Stimulated activated naive CD8-positive, alpha-beta T cell treated with anti-CD3 and anti-CD28 coated beads, Interleukin-15, Interleukin-2, amounts not matched to agents 100 ng/mL and 50 ng/mL, for 24 hours (primary cell): ENCODE measurements around the gene KATNB1.

Source experiments
- H3K27ac Mint-ChIP-seq: one replicate; pipeline ENCODE4 v1.8.0; 2021; ENCODE audit warnings: mild to moderate bottlenecking, mixed read lengths
- H3K27me3 Mint-ChIP-seq: one replicate; pipeline ENCODE4 v1.8.0; 2021; ENCODE audit warnings: mixed read lengths
- H3K36me3 Mint-ChIP-seq: one replicate; pipeline ENCODE4 v1.8.0; 2021; ENCODE audit warnings: low read depth, mixed read lengths
- H3K4me1 Mint-ChIP-seq: one replicate; pipeline ENCODE4 v1.8.0; 2021; ENCODE audit warnings: low read depth, mixed read lengths
- H3K4me3 Mint-ChIP-seq: one replicate; pipeline ENCODE4 v1.8.0; 2021; ENCODE audit warnings: mild to moderate bottlenecking, mixed read lengths
- H3K9me3 Mint-ChIP-seq: one replicate; pipeline ENCODE4 v1.8.0; 2021; ENCODE audit warnings: mixed read lengths

Gene KATNB1

GRCh38 chr16:57759541-57760356 lies 24.2 kb downstream of the KATNB1 start:
- Mint-ChIP-seq H3K36me3 (peaks cover 6% of the 10 kb centered on the region), H3K4me3 (no peak overlapping the region), H3K9me3 (no peaks in the 10 kb centered on the region), H3K4me1 (no peaks in the 10 kb centered on the region), H3K27ac (no peak overlapping the region), H3K27me3 (no peaks in the 10 kb centered on the region)

DNA sequence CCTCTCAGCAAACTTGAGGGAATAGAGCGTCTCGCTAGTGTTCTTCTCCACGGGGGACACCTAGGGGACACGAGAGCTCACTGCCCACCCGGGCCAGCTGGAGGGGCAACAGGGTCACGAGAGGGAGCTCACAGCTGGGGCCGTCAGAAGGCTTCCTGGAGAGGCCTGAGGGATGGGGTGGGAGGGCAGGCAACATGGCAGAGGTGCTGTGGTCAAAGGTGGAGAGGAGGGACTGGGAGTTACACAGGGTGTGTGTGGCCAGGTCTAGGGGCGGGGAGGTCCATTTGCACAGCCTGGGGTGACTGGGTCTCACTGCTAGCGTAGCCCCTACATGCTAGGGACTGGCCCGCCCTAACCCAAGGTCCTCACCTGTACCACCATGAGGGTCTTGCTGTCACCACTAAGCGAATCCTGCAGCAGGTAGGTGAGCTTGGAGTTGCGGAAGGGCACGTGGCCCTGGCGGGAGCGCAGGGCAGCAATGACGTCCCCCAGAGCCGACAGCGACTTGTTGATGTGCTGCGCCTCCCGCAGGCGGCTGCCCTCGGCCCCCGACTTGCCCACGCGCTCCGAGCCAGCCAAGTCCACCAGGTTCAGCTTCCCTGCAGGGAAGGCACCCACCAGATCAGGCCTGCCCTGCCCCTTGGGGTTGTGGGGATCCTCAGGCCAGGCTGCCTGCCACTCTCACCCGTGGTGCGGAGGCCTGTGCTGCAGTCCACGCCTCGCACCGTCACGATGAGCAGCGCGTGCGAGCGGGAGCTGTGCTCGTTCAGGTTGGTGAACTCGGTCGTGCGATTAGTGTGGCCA lies 25.0 kb downstream of the KATNB1 start:
- no peak overlapping the region for H3K27ac Mint-ChIP-seq
- no peaks in the 10 kb centered on the region for H3K27me3 Mint-ChIP-seq
- H3K4me1 Mint-ChIP-seq = no peaks in the 10 kb centered on the region
- H3K36me3 Mint-ChIP-seq = peaks cover 6% of the 10 kb centered on the region
- H3K9me3 Mint-ChIP-seq = no peaks in the 10 kb centered on the region
- H3K4me3 Mint-ChIP-seq = no peak overlapping the region

GRCh38 chr16:57761301-57761700 lies 25.7 kb downstream of the KATNB1 start:
- Mint-ChIP-seq H3K36me3 (peaks cover under 1% of the 10 kb centered on the region), H3K4me1 (no peaks in the 10 kb centered on the region), H3K27ac (peak overlapping the region; percentile 53), H3K4me3 (no peak overlapping the region), H3K27me3 (no peaks in the 10 kb centered on the region), H3K9me3 (no peaks in the 10 kb centered on the region)

DNA sequence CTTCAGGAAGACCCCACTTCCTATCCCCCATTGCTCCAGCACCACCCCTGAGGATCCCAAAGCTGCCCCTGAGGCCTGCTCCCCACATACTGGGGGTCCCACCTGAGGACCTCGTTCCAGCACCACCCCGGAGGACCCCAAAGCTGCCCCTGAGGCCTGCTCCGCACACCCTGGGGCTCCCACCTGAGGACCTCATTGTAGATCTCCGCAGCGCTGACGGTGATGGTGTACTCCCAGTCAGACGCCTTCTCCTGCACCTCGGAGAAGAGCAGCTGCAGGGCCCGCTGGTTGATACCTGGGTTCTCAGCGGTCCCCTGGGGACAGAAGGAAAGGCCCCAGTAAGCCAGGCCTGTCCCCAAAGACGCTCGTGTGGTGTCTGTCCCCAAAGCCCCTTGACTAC lies 26.4 kb downstream of the KATNB1 start:
- H3K4me1 Mint-ChIP-seq = no peaks in the 10 kb centered on the region
- H3K4me3 Mint-ChIP-seq = no peak overlapping the region
- H3K27me3 Mint-ChIP-seq = no peaks in the 10 kb centered on the region
- no peak overlapping the region for H3K27ac Mint-ChIP-seq
- no peaks in the 10 kb centered on the region for H3K36me3 Mint-ChIP-seq
- H3K9me3 Mint-ChIP-seq = no peaks in the 10 kb centered on the region

DNA sequence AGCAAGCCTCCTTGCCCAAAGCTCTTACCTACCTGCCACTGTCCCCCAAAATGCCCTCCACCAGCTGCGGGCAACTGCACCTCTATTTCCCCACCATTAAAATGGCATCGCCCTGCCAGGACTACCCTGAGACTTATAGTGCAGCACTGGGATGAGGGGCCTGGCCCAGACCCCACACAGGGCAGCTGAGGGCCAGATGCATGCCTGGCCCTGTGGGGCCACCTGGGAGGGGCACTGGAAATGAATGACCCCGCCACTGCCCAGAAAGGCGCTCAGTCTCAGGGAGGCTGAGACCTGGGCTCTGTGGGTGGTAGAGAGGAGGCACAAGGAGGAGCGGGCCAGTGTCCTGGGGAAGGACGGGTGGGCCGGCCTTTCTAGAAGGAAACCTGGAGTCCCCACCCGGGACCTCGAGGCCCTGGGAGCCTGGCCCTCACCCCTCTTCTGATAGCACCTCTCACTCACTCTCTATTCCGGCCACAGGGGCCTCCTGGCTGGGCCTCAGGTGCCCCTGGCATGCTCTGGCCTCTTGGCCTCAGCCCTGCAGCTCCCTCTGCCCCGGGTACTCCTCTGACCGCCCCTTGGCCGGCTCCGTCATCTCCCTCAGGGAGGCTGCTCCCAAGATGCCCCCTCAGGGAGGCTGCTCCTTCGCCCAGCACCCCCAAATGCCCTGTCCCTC lies 26.9 kb downstream of the KATNB1 start:
- H3K27me3 Mint-ChIP-seq = no peaks in the 10 kb centered on the region
- H3K4me3 Mint-ChIP-seq = no peak overlapping the region
- no peaks in the 10 kb centered on the region for H3K4me1 Mint-ChIP-seq
- no peak overlapping the region for H3K27ac Mint-ChIP-seq
- no peaks in the 10 kb centered on the region for H3K9me3 Mint-ChIP-seq
- no peaks in the 10 kb centered on the region for H3K36me3 Mint-ChIP-seq

GRCh38 chr16:57763285-57764005 lies 27.9 kb downstream of the KATNB1 start:
- no peak overlapping the region for H3K4me3 Mint-ChIP-seq
- H3K4me1 Mint-ChIP-seq = no peaks in the 10 kb centered on the region
- H3K36me3 Mint-ChIP-seq = no peaks in the 10 kb centered on the region
- no peak overlapping the region for H3K27ac Mint-ChIP-seq
- H3K9me3 Mint-ChIP-seq = no peaks in the 10 kb centered on the region
- H3K27me3 Mint-ChIP-seq = no peaks in the 10 kb centered on the region

DNA sequence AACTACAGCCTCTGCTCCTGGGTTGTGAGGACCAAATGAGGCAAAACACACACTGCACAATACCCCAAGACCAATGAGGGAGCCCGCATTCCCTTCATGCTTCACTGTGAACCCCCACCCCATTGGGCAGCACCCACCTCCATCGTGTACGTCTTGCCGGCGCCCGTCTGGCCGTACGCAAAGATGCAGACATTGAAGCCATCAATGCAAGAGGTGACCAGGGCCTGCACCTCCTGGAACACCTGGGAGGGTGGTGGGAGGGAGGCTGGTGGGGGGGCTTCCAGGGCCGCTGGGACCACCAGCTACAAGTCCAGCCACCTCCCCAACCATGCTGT lies 28.4 kb downstream of the KATNB1 start:
- Mint-ChIP-seq H3K27ac (no peak overlapping the region), H3K4me3 (no peak overlapping the region), H3K36me3 (no peaks in the 10 kb centered on the region), H3K9me3 (no peaks in the 10 kb centered on the region), H3K4me1 (no peaks in the 10 kb centered on the region), H3K27me3 (no peaks in the 10 kb centered on the region)

DNA sequence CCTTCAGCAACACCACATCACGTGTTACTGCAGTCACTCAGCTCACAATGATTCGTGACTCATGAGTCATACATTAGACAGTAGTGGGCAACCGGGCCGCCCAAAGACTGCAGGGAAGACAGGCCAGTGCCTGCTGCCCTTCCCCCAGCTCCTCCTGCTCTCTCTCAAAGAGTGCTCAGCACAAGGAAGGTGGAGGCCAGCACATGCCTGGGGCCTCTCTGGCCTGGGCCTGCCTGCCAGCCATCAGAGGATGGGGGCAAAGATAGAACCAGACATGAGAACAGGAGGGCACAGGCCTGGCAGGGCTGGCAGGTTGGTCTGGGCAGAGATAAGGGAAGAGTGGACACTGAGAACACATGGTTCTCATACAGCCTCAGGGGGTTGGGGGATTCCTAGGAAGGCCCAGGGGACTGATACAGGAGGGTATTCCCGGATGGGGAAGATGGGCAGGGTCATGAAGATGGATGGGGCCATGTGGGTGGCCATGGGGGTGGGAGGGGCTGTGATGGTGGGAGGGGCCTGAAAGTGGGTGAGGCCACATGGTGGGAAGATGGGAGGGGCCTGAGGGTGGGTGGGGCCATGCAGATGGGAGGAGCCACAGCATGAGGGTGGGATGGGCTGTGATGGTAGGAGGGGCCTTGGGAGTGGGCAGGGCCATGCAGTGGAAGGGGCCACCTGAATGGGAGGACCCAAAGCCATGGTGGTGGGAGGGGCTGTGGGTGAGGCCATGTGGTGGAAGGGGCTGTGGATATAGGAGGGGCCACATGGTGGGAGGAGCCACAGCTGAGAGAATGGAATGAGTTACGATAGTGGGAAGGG lies 29.0 kb downstream of the KATNB1 start:
- no peak overlapping the region for H3K4me3 Mint-ChIP-seq
- no peaks in the 10 kb centered on the region for H3K9me3 Mint-ChIP-seq
- no peaks in the 10 kb centered on the region for H3K36me3 Mint-ChIP-seq
- no peak overlapping the region for H3K27ac Mint-ChIP-seq
- H3K27me3 Mint-ChIP-seq = no peaks in the 10 kb centered on the region
- H3K4me1 Mint-ChIP-seq = no peaks in the 10 kb centered on the region

DNA sequence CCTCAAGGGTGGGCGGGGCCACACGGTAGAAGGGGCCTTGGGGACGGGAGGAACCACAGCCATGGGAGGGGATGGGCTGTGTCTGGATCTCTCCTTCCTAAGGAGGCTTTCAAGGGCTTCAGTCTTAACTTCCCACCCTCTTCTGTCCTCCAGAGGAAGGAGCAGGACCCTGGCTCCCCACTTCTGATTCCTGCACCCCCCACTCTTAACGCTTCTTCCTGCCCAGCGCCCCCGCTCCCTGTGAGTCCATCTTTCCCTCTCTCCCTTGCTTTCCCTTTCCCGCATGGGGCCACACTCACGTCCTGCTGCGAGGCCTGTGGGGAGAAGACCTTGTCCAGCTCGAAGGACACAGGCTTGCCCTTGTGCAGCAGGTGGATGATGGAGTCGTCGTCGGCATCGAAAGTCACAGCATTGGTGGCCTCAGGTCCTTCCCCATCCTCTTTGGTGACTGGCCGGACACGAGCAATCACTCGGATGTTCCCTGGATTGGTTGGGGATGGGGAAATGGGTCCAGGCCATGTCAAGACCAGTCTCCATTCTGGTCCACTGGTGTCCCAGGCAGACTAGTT lies 29.7 kb downstream of the KATNB1 start:
- no peaks in the 10 kb centered on the region for H3K27me3 Mint-ChIP-seq
- H3K36me3 Mint-ChIP-seq = no peaks in the 10 kb centered on the region
- no peak overlapping the region for H3K27ac Mint-ChIP-seq

GRCh38 chr16:57766714-57767348 lies 31.3 kb downstream of the KATNB1 start:
- Mint-ChIP-seq H3K27me3 (no peaks in the 10 kb centered on the region), H3K9me3 (no peaks in the 10 kb centered on the region), H3K4me1 (no peaks in the 10 kb centered on the region), H3K27ac (no peak overlapping the region), H3K36me3 (no peaks in the 10 kb centered on the region), H3K4me3 (no peak overlapping the region)

More for the DNA sequence above, 29.7 kb downstream of the KATNB1 start:
- no peaks in the 10 kb centered on the region for H3K9me3 Mint-ChIP-seq
- H3K4me3 Mint-ChIP-seq = no peak overlapping the region
- no peaks in the 10 kb centered on the region for H3K4me1 Mint-ChIP-seq

- Mint-ChIP-seq H3K9me3 (no peaks in the 10 kb centered on the region), H3K4me3 (no peak overlapping the region), H3K27ac (no peak overlapping the region), H3K27me3 (no peaks in the 10 kb centered on the region), H3K4me1 (no peaks in the 10 kb centered on the region), H3K36me3 (no peaks in the 10 kb centered on the region)
Measured at GRCh38 chr16:57769541-57770145, 34.1 kb downstream of the KATNB1 start.

GRCh38 chr16:57770361-57770760 lies 34.8 kb downstream of the KATNB1 start:
- Mint-ChIP-seq H3K4me3 (no peak overlapping the region), H3K27ac (no peak overlapping the region), H3K4me1 (no peaks in the 10 kb centered on the region), H3K9me3 (no peaks in the 10 kb centered on the region), H3K36me3 (no peaks in the 10 kb centered on the region), H3K27me3 (no peaks in the 10 kb centered on the region)

DNA sequence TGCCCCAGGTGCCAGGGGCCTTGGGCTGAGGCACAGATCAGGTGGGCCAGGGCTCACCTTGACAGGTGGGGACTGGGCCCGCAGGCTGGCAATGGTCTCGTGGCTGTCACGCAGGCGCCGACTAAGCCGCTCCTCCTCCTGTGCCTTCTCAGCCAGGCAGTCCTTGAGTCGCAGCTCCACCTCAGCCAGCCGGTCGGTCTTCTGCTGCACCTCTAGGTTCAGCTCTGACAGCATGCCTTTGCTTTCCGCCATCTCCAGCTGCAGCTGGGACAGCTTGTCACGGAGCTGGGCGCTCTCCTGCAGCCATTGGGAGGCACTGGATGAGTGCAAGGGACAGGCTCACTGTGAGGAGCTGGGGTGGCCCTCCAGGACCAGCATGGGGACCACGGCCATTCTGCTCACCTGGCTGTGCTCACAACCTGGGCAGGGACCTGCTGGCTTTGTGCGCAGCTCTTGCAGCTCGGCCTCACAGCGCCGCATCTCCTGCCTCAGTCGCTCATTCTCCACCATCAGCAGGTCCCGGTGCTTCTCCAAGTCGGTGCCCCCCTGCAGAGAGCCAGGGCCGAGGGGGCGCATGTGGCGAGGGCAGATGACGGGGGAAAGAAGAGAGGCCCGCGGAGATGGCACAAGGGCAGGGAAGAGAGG lies 35.7 kb downstream of the KATNB1 start:
- Mint-ChIP-seq H3K4me1 (no peaks in the 10 kb centered on the region), H3K36me3 (no peaks in the 10 kb centered on the region), H3K27me3 (no peaks in the 10 kb centered on the region), H3K9me3 (no peaks in the 10 kb centered on the region), H3K27ac (no peak overlapping the region), H3K4me3 (no peak overlapping the region)
